Activated CD4-positive, alpha-beta T cell treated with anti-CD3 and anti-CD28 coated beads, Interleukin-2, amount 50 U/mL, for 48 hours (primary cell): ENCODE measurements around the gene GLRA3.
"Not testable (repeated sequence)": the region's sequence is repeated elsewhere in the genome, so short reads cannot be mapped to it uniquely, and the experiment has no call there.

ENCODE experiments used
- DNase-seq, 2 experiments: peaks; one replicate each; pipeline ENCODE4 v3.0.0-alpha.2; 2020

The GLRA3 gene

GRCh38 chr4:174808836-174809235 is 20.2 kb downstream of the GLRA3 start:
- DNase-seq = no peak

- no peak for DNase-seq
Observed at GRCh38 chr4:174808119-174808518, 20.9 kb downstream of the GLRA3 start.

- DNase-seq = no peak
Observed at GRCh38 chr4:174805746-174806145, 23.3 kb downstream of the GLRA3 start.

GRCh38 chr4:174794543-174795094 is 34.4 kb downstream of the GLRA3 start:
- DNase-seq = no peak

GRCh38 chr4:174789657-174790056 is 39.4 kb downstream of the GLRA3 start:
- no peak for DNase-seq

- DNase-seq = not testable (repeated sequence)
Observed at GRCh38 chr4:174778274-174778986, 50.6 kb downstream of the GLRA3 start.

GRCh38 chr4:174775366-174775765 is 53.7 kb downstream of the GLRA3 start:
- DNase-seq = no peak

GRCh38 chr4:174764105-174764729 is 64.8 kb downstream of the GLRA3 start:
- DNase-seq = no peak

- no peak for DNase-seq
Observed at GRCh38 chr4:174763454-174764104, 65.5 kb downstream of the GLRA3 start.

- no peak for DNase-seq
Observed at GRCh38 chr4:174761451-174761850, 67.6 kb downstream of the GLRA3 start.

GRCh38 chr4:174757736-174758135 is 71.3 kb downstream of the GLRA3 start:
- DNase-seq = no peak

GRCh38 chr4:174753021-174753420 is 76.0 kb downstream of the GLRA3 start:
- no peak for DNase-seq

- DNase-seq = no peak
Observed at GRCh38 chr4:174752026-174752425, 77.0 kb downstream of the GLRA3 start.

- no peak for DNase-seq
Observed at GRCh38 chr4:174749091-174749490, 80.0 kb downstream of the GLRA3 start.

GRCh38 chr4:174746710-174747109 is 82.3 kb downstream of the GLRA3 start:
- DNase-seq = no peak

GRCh38 chr4:174742561-174742960 is 86.5 kb downstream of the GLRA3 start:
- no peak for DNase-seq

GRCh38 chr4:174739576-174739975 is 89.5 kb downstream of the GLRA3 start:
- DNase-seq = no peak

GRCh38 chr4:174734181-174734580 is 94.9 kb downstream of the GLRA3 start:
- DNase-seq = no peak

GRCh38 chr4:174717828-174718227 is 111.2 kb downstream of the GLRA3 start:
- no peak for DNase-seq

- no peak for DNase-seq
Observed at GRCh38 chr4:174716986-174717770, 111.9 kb downstream of the GLRA3 start.

- peak; percentile 12 to 23 for DNase-seq
Observed at GRCh38 chr4:174714393-174715211, 114.4 kb downstream of the GLRA3 start.

- DNase-seq = no peak
Observed at GRCh38 chr4:174713821-174714220, 115.2 kb downstream of the GLRA3 start.
